HCT116 (cell line): ENCODE data around the gene CCSAP.

Experiments
- CTCF ChIP-seq, 3 experiments: fragments of 200-600 bp in 1 of 3; sonication (generic) in 1 of 3; IDR thresholded peaks in 2 of 3; conservative IDR thresholded peaks in 1 of 3; 2 replicates each; pipeline ENCODE4 v1.5.1; 2012 to 2017; ENCODE audit warnings: low read depth in 2 of 3, low read length in 2 of 3, antibody characterized with exemption in 1 of 3, borderline replicate concordance in 1 of 3, control low read depth in 1 of 3, mild to moderate bottlenecking in 1 of 3, mixed read lengths in 1 of 3, mixed run types in 1 of 3, moderate library complexity in 1 of 3; ENCODE audit not compliant: insufficient read depth in 1 of 3
- EGR1 ChIP-seq: IDR thresholded peaks from 2 replicates; pipeline ENCODE4 v1.6.1; 2012; ENCODE audit warnings: low read depth
- POLR2A ChIP-seq: IDR thresholded peaks from 2 replicates; pipeline ENCODE4 v1.7.0; 2011; ENCODE audit warnings: borderline replicate concordance; ENCODE audit not compliant: insufficient read depth, insufficient read length; ENCODE audit errors: extremely low read depth
- ZNF274 ChIP-seq: fragments of 200-500 bp; sonication (Bioruptor generic); IDR thresholded peaks from 2 replicates; pipeline ENCODE4 v1.6.1; 2014; ENCODE audit warnings: mild to moderate bottlenecking, low read depth, low read length, inconsistent platforms

- TF ChIP-seq ZNF274 (no peak), EGR1 (no peak), CTCF (IDR thresholded peaks at IDR 0.05 in 2 of 3, conservative IDR thresholded peaks at IDR 0.05 in 1 of 3; ENCODE audit: borderline replicate concordance in 1 of 3, insufficient read depth in 1 of 3, low read depth in 2 of 3, low read length in 2 of 3) (no peak), POLR2A (no peak)
These were observed 59.6 kb downstream of the CCSAP start for GRCh38 chr1:229283183-229283611.
